HG02798 (cell line): ENCODE data around the gene ITGA3.

Source experiments
- ATAC-seq: cut with Tn5 transposase; IDR thresholded peaks from one replicate; pipeline ENCODE4 v1.9.1; 2021; ENCODE audit warnings: mild to moderate bottlenecking; ENCODE audit not compliant: unreplicated experiment, poor library complexity

Gene ITGA3

GRCh38 chr17:50090971-50091917, 35.3 kb downstream of the ITGA3 start:
- ATAC-seq: no peak

GRCh38 chr17:50091918-50092285, 36.0 kb downstream of the ITGA3 start:
- ATAC-seq: no peak

- no peak for ATAC-seq
Measured at GRCh38 chr17:50093246-50093645, 37.3 kb downstream of the ITGA3 start.

DNA sequence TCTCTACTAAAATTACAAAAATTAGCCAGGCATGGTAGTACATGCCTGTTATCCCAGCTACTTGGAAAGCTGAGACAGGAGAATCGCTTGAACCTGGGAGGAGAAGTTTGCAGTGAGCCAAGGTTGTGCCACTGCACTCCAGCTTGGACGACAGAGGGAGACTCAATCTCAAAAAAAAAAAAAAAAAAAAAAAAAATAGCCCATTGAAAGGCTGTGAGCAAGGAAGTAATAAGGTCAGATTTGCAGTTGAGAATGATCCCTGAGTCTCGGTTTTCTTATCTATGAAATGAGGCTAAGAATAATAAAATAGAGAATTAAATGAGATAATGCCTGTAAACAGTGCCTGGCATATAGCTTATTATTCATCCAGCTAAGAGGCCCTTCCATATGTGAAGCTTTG, 37.9 kb downstream of the ITGA3 start:
- ATAC-seq: no peak

DNA sequence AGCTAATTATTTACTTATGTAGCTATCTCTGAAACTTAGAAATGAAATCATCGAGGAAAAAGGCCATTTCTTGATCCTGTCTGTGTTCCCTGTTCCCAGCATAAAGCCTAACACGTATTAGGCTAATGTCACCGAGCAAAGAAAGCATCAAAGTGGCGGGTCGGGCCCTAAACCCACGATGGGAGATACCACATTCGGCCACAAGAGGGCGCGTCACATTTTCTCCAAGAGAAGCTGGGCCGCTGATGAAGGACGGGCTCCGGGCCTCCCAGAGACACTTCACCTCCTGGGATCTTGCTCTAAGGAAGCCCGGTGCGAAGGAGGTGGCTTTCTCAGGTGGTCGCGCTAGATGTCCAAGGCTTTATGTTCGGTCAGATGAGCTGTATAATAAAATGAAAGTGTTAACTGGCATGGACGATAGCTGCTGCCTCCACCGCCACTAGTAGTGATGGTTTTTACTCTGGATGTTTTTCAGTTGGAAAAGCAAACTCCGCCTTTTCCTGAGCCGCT, 38.4 kb downstream of the ITGA3 start:
- peak; percentile 35 for ATAC-seq

DNA sequence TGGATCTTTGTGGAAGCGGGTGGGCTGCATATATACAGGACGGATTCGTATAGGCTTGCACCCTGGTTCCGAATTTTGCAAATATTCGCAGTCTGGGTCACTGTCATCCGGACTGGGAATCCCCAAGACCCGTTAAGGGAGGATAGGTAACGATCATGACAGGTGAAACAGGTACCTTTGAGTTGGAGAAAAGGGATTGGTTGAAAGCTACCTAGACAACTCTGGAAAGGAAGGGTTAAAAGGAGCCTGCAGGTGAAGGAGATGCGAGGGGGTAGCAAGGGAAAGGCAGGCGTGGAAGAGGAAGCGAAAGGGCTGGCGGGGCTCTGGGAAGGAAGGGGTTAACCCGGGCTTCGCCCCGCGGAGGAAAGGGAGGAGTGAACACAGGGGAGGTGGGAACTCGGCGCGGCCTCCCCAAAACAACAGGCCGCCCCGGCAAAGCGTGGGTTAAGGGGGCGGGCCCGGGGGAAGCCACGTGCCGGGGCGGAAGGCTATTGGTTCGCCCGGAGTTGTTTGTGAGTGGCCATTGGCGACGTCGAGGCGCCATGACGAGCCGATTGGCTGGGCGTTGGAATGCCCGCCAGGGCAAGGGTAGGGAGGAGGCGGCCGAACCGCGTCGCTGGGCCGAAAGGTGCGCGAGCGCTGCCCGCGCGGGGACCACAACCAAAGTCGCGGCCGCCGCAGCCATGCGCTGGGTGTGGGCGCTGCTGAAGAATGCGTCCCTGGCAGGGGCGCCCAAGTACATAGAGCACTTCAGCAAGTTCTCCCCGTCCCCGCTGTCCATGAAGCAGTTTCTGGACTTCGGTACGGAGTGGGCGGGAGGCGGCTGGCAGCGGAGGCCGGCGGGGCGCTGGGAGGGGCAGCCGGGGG, 39.1 kb downstream of the ITGA3 start, which contains the start of gene PDK2:
Gene PDK2 (plus strand): TSS at position 599 of the 867 bp plus-strand sequence. CDS start 85 bp downstream, at position 684.
- ATAC-seq: peak; percentile 96

GRCh38 chr17:50095626-50096037, 39.7 kb downstream of the ITGA3 start:
- ATAC-seq: no peak

DNA sequence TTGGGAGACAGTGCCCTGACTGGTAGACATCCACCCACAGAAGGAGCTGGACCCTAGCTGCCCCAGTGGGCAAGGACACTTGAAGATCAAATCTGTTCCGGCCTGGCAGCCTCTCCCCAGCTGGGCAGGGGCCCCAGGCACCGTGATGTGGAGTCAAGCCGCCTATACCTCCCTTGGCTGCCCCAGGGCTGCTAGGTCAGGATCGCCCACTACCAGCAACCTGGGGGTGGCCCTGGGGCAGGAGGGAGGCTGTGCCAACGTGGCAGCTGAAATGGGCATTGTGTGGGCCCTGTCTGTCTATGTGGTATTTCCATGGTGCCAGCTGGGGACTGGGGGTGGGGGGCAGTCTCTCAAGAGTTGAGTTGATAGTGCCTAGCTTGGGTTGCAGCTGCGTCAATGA, 40.2 kb downstream of the ITGA3 start:
- no peak for ATAC-seq

GRCh38 chr17:50096758-50097157, 40.8 kb downstream of the ITGA3 start:
- no peak for ATAC-seq

DNA sequence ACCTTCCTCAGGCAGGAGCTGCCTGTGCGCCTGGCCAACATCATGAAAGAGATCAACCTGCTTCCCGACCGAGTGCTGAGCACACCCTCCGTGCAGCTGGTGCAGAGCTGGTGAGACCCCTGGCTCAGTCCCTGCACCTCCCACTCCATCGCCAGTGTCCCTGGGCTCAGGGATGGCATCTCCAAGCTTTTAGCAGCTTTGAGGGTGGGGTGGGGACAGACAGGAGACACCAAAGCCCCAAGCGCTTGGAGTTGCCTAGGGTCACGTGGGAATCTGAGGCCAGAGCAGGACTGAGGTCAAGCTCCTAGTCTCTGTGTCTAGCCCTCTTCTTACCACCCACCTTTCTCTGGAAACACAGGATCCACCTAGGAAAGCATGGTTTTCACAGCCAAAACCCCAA, 41.5 kb downstream of the ITGA3 start:
- no peak for ATAC-seq

DNA sequence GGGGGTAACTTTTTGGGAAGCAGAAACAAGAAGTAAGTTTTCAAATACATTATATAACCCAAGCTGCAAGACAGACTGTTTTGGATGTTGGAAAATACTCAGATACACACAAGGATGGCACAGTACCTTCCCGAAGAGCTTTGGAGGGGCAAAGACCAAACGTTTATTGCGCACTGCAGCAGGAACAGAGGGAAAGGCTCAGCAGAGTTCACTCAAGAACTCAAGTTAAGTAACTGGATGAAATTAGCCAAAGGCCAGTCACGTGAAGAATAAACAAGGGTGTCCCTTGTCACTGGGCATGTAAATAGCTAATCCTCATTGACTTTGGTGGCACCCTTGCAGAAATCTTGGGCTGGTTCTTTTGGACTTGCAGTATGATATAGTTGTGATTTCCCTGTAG, 42.0 kb downstream of the ITGA3 start:
- no peak for ATAC-seq

DNA sequence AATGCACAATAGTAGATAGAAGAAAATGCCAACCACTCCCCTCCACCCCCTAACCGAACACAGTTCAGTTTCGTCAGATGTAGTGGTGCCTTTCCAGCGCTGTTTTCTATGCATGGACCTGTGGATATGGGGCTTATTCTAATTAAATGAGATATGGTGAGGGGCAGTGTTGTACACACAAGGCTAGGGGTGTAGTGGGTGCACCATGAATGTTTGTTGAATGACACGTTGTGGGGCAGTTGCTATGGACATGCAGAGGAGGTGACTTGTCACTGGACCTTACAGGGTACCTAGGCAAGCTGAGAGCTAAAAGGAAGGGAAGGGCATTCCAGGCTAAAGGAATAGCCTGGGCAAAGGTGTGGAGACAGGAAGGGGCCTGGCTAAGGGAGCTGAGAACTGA, 42.7 kb downstream of the ITGA3 start:
- no peak for ATAC-seq

DNA sequence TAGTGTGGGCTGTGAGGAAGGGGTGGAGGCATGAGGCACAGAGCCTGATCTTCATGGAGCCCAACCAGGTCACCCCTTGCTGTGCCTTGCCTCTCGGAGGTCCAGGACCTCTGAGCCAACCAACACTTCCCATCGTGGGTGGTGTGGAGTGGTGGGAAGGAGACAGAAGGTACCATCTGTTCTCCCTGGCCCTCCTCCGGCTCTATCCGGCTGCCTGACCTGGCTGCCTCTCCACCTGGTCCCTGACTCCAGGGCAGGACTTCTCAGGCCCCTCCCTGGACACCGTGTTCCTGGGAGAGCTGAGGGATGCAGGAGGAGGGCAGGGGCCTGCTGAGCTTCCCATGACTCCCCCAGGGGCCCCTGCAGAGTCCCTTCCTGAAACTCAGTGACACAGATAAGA, 43.1 kb downstream of the ITGA3 start:
- no peak for ATAC-seq

- no peak for ATAC-seq
Measured at GRCh38 chr17:50100480-50100883, 44.6 kb downstream of the ITGA3 start.

- ATAC-seq: no peak
Measured at GRCh38 chr17:50100921-50101345, 45.0 kb downstream of the ITGA3 start.

DNA sequence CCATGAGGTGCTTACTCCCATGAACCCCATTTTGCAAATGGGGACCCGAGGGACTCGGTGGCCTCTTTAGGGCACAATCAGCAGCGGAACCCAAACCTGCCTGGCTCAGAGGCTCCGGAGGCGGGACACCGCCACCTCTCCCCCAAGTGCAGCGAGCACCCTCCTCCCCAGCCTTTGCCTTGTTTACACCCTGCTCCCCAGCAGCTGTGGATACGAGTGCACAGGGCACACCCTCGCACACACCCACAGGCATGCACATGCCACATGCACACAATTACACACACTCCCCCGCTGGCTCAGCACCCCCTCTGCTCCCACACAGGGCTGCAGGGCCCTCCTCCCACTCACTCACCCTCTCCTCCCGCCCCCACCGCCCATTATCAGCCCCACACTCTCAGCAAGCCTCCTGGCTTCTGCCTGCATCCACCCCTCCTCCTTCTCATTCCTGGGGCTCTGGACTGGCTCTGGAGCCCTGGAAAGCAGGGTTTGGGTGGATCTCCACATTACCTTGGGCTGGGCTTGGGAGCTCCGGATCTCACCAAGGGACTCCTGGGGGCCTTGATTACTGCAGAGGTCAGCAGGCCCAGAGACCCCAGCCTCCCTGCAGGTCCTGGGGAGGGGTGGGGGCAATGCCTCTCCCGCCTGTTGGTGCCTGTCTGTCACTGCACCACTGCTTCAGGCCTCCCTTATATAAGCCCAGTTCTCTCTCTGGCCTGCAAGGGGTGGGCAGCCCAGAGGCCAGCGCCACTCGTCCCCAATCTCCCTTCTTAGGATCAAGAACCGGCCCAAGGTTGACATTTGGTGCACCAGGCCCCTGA, 45.6 kb downstream of the ITGA3 start:
- no peak for ATAC-seq

GRCh38 chr17:50102164-50102991, 46.5 kb downstream of the ITGA3 start:
- no peak for ATAC-seq

- ATAC-seq: no peak
Measured at GRCh38 chr17:50103252-50103651, 47.3 kb downstream of the ITGA3 start.

DNA sequence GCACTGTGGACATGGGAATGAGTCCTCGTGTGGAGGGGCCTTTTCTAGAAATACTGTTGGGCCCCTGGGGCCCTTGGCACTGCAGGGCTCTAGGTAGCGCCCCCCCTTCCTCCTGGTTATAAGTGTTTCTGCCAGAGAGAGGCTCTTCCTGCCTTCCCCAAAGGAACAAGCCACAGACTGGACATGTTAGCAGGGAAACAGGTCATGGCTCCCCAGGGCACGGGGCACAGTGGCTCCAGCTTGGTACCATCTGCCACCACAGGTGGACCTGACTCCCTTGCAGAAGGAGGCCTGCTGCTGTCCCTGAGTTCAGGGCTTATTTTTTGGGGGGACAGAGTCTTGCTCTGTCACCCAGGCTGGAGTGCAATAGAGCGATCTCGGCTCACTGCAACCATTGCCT, 48.0 kb downstream of the ITGA3 start:
- ATAC-seq: no peak
